K562 (cell line): ENCODE measurements around the gene CORO2A. TPM values are rescaled to one million over a fixed set of nuclear protein-coding genes. Genes with fewer than 3 reads are reported as not detected.

Experiments used
- CREB1 ChIP-seq, 2 experiments: sonication (generic) in 1 of 2; formaldehyde crosslinking in 1 of 2; IDR thresholded peaks; 2 replicates each; pipeline versions ENCODE4 v1.6.1 to v1.8.0; 2012 to 2022; ENCODE audit warnings: inconsistent platforms in 1 of 2, mild to moderate bottlenecking in 1 of 2, missing genetic modification reagents in 1 of 2, moderate library complexity in 1 of 2
- ILK ChIP-seq: fragments of 450-650 bp; IDR thresholded peaks from 2 replicates; pipeline ENCODE4 v1.6.1; 2016; ENCODE audit warnings: missing genetic modification characterization, low read depth, mild to moderate bottlenecking, missing compliant biosample characterization, moderate library complexity, borderline replicate concordance
- MTA2 ChIP-seq: fragments of 450-650 bp; IDR thresholded peaks from 2 replicates; pipeline ENCODE4 v1.6.1; 2016; ENCODE audit warnings: low read depth
- SMARCA4 ChIP-seq: fragments of 450-650 bp; IDR thresholded peaks from 2 replicates; pipeline ENCODE4 v1.6.1; 2016
- ZFP1 ChIP-seq: fragments of 450-650 bp; formaldehyde crosslinking; IDR thresholded peaks from 2 replicates; pipeline ENCODE4 v1.4.0; 2020; ENCODE audit warnings: mild to moderate bottlenecking, mixed read lengths
- ZNF133 ChIP-seq: fragments of 250-450 bp; sonication (Bioruptor Pico); IDR thresholded peaks from 2 replicates; pipeline ENCODE4 v1.4.0; 2020; ENCODE audit warnings: mild to moderate bottlenecking
- ZNF23 ChIP-seq: fragments of 250-450 bp; sonication (Bioruptor Pico); IDR thresholded peaks from 2 replicates; pipeline ENCODE4 v1.4.0; 2020; ENCODE audit warnings: mild to moderate bottlenecking
- polyA plus RNA-seq, 8 experiments: library from polyadenylated mRNA; depleted of rRNA in 4 of 8; stranded (reverse) in 5 of 8; unstranded in 3 of 8; fragments of >200 nt; fragmentation: Nextera tagmentation in 2 of 8; fragmentation: Illumina TruSeq in 1 of 8; extraction: Ambion mirVana in 2 of 8; extraction: Trizol in 1 of 8; gene quantifications; 2 replicates each; pipeline versions ENCODE4 v1.2.1 to v1.2.3, GENCODE V29; 2011 to 2014; ENCODE audit warnings: inconsistent platforms in 1 of 8, missing spikeins in 1 of 8
- total RNA-seq, 7 experiments: library from RNA; depleted of rRNA in 6 of 7; stranded (reverse); fragments of >200 nt in 6 of 7; fragmentation: Illumina TruSeq in 2 of 7; extraction: Trizol in 2 of 7; gene quantifications; 2 replicates each; pipeline versions ENCODE4 v1.2.1 to v1.2.3, GENCODE V29; 2011 to 2021; ENCODE audit warnings: low replicate concordance in 1 of 7
- TF ChIP-seq, protein P1 (sequence below), 2 experiments: fragments of 450-650 bp; IDR thresholded peaks; 2 replicates each; pipeline ENCODE4 v1.6.1; 2016; ENCODE audit warnings: mild to moderate bottlenecking in 2 of 2, borderline replicate concordance in 1 of 2, low read depth in 1 of 2, moderate library complexity in 1 of 2
- TF ChIP-seq, protein P2 (sequence below): fragments of 450-650 bp; IDR thresholded peaks from 2 replicates; pipeline ENCODE4 v1.6.1; 2017; ENCODE audit warnings: antibody characterized with exemption, mild to moderate bottlenecking
- TF ChIP-seq, protein P3 (sequence below): sonication (generic); formaldehyde crosslinking; IDR thresholded peaks from 2 replicates; pipeline ENCODE4 v1.8.1; 2023; ENCODE audit warnings: missing genetic modification reagents, mild to moderate bottlenecking, borderline replicate concordance

The CORO2A gene
- total and polyA plus RNA-seq, 9 of the 15 experiments (the other 6 are each of a cell fraction or from before 2014, with no cell fraction given) = 9.5 to 26.6 (median 18.0) TPM

DNA sequence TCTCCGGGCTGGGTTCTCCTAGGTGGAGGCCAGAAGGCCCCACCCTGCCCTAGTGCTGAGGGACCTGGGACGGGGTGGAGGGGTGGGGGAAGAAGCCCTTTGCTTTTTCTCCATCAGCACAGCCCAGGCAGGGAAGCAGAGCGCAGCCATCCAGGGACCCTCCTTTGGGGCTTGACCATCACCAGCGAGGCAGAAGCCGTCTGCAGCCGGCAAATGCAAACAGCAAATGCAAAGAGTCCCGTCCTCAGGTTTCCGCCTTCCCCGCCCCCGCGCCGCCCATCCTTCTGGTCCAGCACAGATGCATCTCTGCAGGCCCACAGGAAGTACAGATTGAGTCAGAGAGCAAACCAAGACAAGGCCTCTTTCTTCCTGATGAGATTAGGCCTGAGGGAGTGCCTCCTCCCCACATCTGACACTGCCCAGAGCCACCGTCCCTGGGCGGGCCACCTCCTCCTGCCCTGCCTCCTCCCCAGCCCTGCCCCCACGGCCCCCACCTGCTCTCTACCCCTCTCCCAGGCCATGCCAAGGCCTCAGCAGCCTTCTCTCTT, 23.4 kb downstream of the CORO2A start (continued):
- TF ChIP-seq, protein P1, sequence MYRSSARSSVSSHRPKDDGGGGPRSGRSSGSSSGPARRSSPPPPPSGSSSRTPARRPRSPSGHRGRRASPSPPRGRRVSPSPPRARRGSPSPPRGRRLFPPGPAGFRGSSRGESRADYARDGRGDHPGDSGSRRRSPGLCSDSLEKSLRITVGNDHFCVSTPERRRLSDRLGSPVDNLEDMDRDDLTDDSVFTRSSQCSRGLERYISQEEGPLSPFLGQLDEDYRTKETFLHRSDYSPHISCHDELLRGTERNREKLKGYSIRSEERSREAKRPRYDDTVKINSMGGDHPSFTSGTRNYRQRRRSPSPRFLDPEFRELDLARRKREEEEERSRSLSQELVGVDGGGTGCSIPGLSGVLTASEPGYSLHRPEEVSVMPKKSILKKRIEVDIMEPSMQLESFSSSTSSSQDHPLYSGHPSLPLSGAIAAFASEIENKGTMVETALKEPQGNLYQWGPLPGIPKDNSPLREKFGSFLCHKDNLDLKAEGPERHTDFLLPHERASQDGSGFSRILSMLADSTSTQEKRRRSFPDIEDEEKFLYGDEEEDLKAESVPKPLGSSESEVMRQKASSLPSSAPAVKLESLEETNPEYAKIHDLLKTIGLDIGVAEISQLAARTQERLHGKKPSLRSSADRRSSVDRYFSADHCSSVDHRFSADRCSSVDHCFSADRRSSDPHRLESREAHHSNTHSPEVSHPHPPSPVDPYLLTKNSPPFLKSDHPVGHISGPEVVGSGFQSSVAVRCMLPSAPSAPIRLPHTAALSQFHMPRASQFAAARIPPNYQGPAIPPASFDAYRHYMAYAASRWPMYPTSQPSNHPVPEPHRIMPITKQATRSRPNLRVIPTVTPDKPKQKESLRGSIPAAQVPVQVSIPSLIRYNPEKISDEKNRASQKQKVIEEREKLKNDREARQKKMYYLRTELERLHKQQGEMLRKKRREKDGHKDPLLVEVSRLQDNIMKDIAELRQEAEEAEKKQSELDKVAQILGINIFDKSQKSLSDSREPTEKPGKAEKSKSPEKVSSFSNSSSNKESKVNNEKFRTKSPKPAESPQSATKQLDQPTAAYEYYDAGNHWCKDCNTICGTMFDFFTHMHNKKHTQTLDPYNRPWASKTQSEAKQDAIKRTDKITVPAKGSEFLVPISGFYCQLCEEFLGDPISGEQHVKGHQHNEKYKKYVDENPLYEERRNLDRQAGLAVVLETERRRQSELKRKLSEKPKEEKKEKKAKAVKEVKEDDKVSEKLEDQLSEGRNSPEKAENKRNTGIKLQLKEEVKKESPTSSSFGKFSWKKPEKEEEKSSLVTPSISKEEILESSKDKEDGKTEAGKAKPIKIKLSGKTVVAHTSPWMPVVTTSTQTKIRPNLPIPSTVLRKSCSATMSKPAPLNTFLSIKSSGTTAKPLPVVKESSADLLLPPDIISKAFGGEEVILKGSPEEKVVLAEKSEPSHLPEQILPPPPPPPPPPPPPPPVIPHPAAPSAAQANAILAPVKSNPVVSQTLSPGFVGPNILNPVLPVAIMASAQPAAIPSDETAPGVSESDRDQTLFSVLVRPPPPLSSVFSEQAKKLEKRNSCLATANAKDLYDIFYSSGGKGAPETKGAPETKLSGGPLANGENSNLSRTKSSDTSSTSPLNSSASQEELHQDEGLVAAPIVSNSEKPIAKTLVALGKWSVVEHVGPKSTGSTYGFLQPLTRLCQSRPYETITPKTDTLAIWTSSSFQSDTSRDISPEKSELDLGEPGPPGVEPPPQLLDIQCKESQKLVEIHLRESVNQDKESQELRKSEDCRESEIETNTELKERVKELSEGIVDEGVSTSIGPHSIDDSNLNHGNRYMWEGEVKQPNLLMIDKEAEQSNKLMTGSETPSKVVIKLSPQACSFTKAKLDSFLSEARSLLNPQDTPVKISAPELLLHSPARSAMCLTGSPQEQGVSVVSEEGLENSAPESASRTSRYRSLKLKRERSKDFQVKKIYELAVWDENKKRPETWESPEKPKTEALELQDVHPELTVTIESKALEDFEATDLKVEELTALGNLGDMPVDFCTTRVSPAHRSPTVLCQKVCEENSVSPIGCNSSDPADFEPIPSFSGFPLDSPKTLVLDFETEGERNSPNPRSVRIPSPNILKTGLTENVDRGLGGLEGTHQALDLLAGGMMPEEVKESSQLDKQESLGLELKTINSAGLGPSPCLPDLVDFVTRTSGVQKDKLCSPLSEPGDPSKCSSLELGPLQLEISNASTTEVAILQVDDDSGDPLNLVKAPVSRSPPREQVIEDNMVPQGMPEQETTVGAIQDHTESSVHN (IDR thresholded peaks at IDR 0.05; ENCODE audit: borderline replicate concordance in 1 of 2, low read depth in 1 of 2) = no peak
- TF ChIP-seq, protein P2, sequence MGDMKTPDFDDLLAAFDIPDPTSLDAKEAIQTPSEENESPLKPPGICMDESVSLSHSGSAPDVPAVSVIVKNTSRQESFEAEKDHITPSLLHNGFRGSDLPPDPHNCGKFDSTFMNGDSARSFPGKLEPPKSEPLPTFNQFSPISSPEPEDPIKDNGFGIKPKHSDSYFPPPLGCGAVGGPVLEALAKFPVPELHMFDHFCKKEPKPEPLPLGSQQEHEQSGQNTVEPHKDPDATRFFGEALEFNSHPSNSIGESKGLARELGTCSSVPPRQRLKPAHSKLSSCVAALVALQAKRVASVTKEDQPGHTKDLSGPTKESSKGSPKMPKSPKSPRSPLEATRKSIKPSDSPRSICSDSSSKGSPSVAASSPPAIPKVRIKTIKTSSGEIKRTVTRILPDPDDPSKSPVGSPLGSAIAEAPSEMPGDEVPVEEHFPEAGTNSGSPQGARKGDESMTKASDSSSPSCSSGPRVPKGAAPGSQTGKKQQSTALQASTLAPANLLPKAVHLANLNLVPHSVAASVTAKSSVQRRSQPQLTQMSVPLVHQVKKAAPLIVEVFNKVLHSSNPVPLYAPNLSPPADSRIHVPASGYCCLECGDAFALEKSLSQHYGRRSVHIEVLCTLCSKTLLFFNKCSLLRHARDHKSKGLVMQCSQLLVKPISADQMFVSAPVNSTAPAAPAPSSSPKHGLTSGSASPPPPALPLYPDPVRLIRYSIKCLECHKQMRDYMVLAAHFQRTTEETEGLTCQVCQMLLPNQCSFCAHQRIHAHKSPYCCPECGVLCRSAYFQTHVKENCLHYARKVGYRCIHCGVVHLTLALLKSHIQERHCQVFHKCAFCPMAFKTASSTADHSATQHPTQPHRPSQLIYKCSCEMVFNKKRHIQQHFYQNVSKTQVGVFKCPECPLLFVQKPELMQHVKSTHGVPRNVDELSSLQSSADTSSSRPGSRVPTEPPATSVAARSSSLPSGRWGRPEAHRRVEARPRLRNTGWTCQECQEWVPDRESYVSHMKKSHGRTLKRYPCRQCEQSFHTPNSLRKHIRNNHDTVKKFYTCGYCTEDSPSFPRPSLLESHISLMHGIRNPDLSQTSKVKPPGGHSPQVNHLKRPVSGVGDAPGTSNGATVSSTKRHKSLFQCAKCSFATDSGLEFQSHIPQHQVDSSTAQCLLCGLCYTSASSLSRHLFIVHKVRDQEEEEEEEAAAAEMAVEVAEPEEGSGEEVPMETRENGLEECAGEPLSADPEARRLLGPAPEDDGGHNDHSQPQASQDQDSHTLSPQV = 0 out of 2 replicates have a peak, but pooled peaks have one; percentile 52
- TF ChIP-seq ZNF133 (no peak), ZNF23 (CRISPR knock-in tag) (no peak), ZFP1 (no peak), CREB1 (IDR thresholded peaks at IDR 0.05) (no peak), CREB1 (CRISPR knock-in tag; IDR thresholded peaks at IDR 0.05) (no peak), ILK (tag) (no peak), MTA2 (no peak), SMARCA4 (no peak)
- TF ChIP-seq, protein P3, sequence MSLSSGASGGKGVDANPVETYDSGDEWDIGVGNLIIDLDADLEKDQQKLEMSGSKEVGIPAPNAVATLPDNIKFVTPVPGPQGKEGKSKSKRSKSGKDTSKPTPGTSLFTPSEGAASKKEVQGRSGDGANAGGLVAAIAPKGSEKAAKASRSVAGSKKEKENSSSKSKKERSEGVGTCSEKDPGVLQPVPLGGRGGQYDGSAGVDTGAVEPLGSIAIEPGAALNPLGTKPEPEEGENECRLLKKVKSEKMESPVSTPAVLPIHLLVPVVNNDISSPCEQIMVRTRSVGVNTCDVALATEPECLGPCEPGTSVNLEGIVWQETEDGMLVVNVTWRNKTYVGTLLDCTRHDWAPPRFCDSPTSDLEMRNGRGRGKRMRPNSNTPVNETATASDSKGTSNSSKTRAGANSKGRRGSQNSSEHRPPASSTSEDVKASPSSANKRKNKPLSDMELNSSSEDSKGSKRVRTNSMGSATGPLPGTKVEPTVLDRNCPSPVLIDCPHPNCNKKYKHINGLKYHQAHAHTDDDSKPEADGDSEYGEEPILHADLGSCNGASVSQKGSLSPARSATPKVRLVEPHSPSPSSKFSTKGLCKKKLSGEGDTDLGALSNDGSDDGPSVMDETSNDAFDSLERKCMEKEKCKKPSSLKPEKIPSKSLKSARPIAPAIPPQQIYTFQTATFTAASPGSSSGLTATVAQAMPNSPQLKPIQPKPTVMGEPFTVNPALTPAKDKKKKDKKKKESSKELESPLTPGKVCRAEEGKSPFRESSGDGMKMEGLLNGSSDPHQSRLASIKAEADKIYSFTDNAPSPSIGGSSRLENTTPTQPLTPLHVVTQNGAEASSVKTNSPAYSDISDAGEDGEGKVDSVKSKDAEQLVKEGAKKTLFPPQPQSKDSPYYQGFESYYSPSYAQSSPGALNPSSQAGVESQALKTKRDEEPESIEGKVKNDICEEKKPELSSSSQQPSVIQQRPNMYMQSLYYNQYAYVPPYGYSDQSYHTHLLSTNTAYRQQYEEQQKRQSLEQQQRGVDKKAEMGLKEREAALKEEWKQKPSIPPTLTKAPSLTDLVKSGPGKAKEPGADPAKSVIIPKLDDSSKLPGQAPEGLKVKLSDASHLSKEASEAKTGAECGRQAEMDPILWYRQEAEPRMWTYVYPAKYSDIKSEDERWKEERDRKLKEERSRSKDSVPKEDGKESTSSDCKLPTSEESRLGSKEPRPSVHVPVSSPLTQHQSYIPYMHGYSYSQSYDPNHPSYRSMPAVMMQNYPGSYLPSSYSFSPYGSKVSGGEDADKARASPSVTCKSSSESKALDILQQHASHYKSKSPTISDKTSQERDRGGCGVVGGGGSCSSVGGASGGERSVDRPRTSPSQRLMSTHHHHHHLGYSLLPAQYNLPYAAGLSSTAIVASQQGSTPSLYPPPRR (CRISPR knock-in tag) = no peak
